Measurements from ENCODE around the gene RBFOX2.

The RBFOX2 gene

GRCh38 chr22:35949243-35949642 is 79.4 kb downstream of the RBFOX2 start:
- Histone ChIP-seq H3K4me3 (no peak overlapping the region), H3K27me3 (ENCODE audit: low read depth) (no peaks in the 10 kb centered on the region), H3K36me3 (replicated peaks) (no peaks in the 10 kb centered on the region), H3K9me3 (no peaks in the 10 kb centered on the region), H3K4me1 (peaks cover 10% of the 10 kb centered on the region; the same call in 1 of the 2 replicates)
- in situ Hi-C loops (cut with MboI; ENCODE audit: low sequenced_read_pairs), result no loop called here
- peak in 1 of 2 experiments; percentile 30 for DNase-seq (ENCODE audit: low spot score in 2 of 2)

- H3K27me3 ChIP-seq (ENCODE audit: low read depth), result no peaks in the 10 kb centered on the region
- peaks cover 10% of the 10 kb centered on the region; the same call in 1 of the 2 replicates for H3K4me1 ChIP-seq
- no peaks in the 10 kb centered on the region for H3K9me3 ChIP-seq
- DNase-seq (ENCODE audit: low spot score in 2 of 2), result no peak
- in situ Hi-C loops (cut with MboI; ENCODE audit: low sequenced_read_pairs), result no loop called here
- H3K4me3 ChIP-seq, result no peak overlapping the region
- H3K36me3 ChIP-seq (replicated peaks), result no peaks in the 10 kb centered on the region
These were observed 80.7 kb downstream of the RBFOX2 start for GRCh38 chr22:35947794-35948425.

- Histone ChIP-seq H3K4me3 (no peak overlapping the region), H3K36me3 (replicated peaks) (no peaks in the 10 kb centered on the region), H3K4me1 (peaks cover 6% of the 10 kb centered on the region; the same call in 1 of the 2 replicates), H3K9me3 (no peaks in the 10 kb centered on the region), H3K27me3 (ENCODE audit: low read depth) (no peaks in the 10 kb centered on the region)
- no peak for DNase-seq (ENCODE audit: low spot score in 2 of 2)
- in situ Hi-C loops (cut with MboI; ENCODE audit: low sequenced_read_pairs), result no loop called here
These were observed 84.2 kb downstream of the RBFOX2 start for GRCh38 chr22:35944458-35944857.

- Histone ChIP-seq H3K9me3 (no peaks in the 10 kb centered on the region), H3K4me1 (no peaks in the 10 kb centered on the region), H3K4me3 (no peak overlapping the region), H3K36me3 (replicated peaks) (0 out of 2 replicates have a peak, but pooled peaks cover 3% of the 10 kb centered on the region), H3K27me3 (ENCODE audit: low read depth) (no peaks in the 10 kb centered on the region)
- in situ Hi-C loops (cut with MboI; ENCODE audit: low sequenced_read_pairs), result no loop called here
- no peak for DNase-seq (ENCODE audit: low spot score in 2 of 2)
These were observed 88.5 kb downstream of the RBFOX2 start for GRCh38 chr22:35940166-35940565.

- no peak overlapping the region for H3K4me3 ChIP-seq
- no peaks in the 10 kb centered on the region for H3K9me3 ChIP-seq
- in situ Hi-C loops (cut with MboI; ENCODE audit: low sequenced_read_pairs), result no loop called here
- no peaks in the 10 kb centered on the region for H3K4me1 ChIP-seq
- no peak for DNase-seq (ENCODE audit: low spot score in 2 of 2)
- no peaks in the 10 kb centered on the region for H3K27me3 ChIP-seq (ENCODE audit: low read depth)
- 0 out of 2 replicates have a peak, but pooled peaks cover 3% of the 10 kb centered on the region for H3K36me3 ChIP-seq (replicated peaks)
These were observed 90.4 kb downstream of the RBFOX2 start for GRCh38 chr22:35938226-35938625.

- DNase-seq (ENCODE audit: low spot score in 2 of 2), result peak in 1 of 2 experiments; percentile 41
- H3K36me3 ChIP-seq (replicated peaks), result 0 out of 2 replicates have a peak, but pooled peaks cover 3% of the 10 kb centered on the region
- no peak overlapping the region for H3K4me3 ChIP-seq
- no peaks in the 10 kb centered on the region for H3K9me3 ChIP-seq
- no peaks in the 10 kb centered on the region for H3K4me1 ChIP-seq
- H3K27me3 ChIP-seq (ENCODE audit: low read depth), result no peaks in the 10 kb centered on the region
- in situ Hi-C loops (cut with MboI; ENCODE audit: low sequenced_read_pairs), result no loop called here
These were observed 97.7 kb downstream of the RBFOX2 start for GRCh38 chr22:35930933-35931332.

- Histone ChIP-seq H3K9me3 (no peaks in the 10 kb centered on the region), H3K36me3 (replicated peaks) (no peaks in the 10 kb centered on the region), H3K4me3 (no peak overlapping the region), H3K4me1 (no peaks in the 10 kb centered on the region), H3K27me3 (ENCODE audit: low read depth) (no peaks in the 10 kb centered on the region)
- no peak for DNase-seq (ENCODE audit: low spot score in 2 of 2)
- in situ Hi-C loops (cut with MboI; ENCODE audit: low sequenced_read_pairs), result no loop called here
These were observed 100.3 kb downstream of the RBFOX2 start for GRCh38 chr22:35928285-35928798.

- Histone ChIP-seq H3K4me1 (peaks cover 9% of the 10 kb centered on the region), H3K27me3 (ENCODE audit: low read depth) (no peaks in the 10 kb centered on the region), H3K4me3 (no peak overlapping the region), H3K36me3 (replicated peaks) (no peaks in the 10 kb centered on the region), H3K9me3 (no peaks in the 10 kb centered on the region)
- DNase-seq (ENCODE audit: low spot score in 2 of 2), result no peak
- in situ Hi-C loops (cut with MboI; ENCODE audit: low sequenced_read_pairs), result no loop called here
These were observed 105.6 kb downstream of the RBFOX2 start for GRCh38 chr22:35923026-35923425.

- no peaks in the 10 kb centered on the region for H3K9me3 ChIP-seq
- no peak overlapping the region for H3K4me3 ChIP-seq
- H3K27me3 ChIP-seq (ENCODE audit: low read depth), result no peaks in the 10 kb centered on the region
- H3K4me1 ChIP-seq, result peaks cover 9% of the 10 kb centered on the region
- in situ Hi-C loops (cut with MboI; ENCODE audit: low sequenced_read_pairs), result no loop called here
- no peaks in the 10 kb centered on the region for H3K36me3 ChIP-seq (replicated peaks)
- peak; percentile 72 to 76 for DNase-seq (ENCODE audit: low spot score in 2 of 2)
These were observed 106.8 kb downstream of the RBFOX2 start for GRCh38 chr22:35921777-35922176.

GRCh38 chr22:35921044-35921443 is 107.6 kb downstream of the RBFOX2 start:
- no peaks in the 10 kb centered on the region for H3K27me3 ChIP-seq (ENCODE audit: low read depth)
- H3K4me3 ChIP-seq, result no peak overlapping the region
- no peaks in the 10 kb centered on the region for H3K36me3 ChIP-seq (replicated peaks)
- no peaks in the 10 kb centered on the region for H3K9me3 ChIP-seq
- no peak for DNase-seq (ENCODE audit: low spot score in 2 of 2)
- in situ Hi-C loops (cut with MboI; ENCODE audit: low sequenced_read_pairs), result no loop called here
- peaks cover 13% of the 10 kb centered on the region for H3K4me1 ChIP-seq

GRCh38 chr22:35919002-35919542 is 109.6 kb downstream of the RBFOX2 start:
- no peak for DNase-seq (ENCODE audit: low spot score in 2 of 2)
- peaks cover 31% of the 10 kb centered on the region for H3K4me1 ChIP-seq
- in situ Hi-C loops (cut with MboI; ENCODE audit: low sequenced_read_pairs), result loop anchor here (10.0 kb wide), 1 partner anchor 284 kb away; no protein-coding TSS in a partner anchor

GRCh38 chr22:35918456-35918855 is 110.2 kb downstream of the RBFOX2 start:
- H3K4me1 ChIP-seq, result peaks cover 32% of the 10 kb centered on the region
- H3K27me3 ChIP-seq (ENCODE audit: low read depth), result no peaks in the 10 kb centered on the region
- H3K36me3 ChIP-seq (replicated peaks), result no peaks in the 10 kb centered on the region
- DNase-seq (ENCODE audit: low spot score in 2 of 2), result no peak
- H3K4me3 ChIP-seq, result no peak overlapping the region
- H3K9me3 ChIP-seq, result no peaks in the 10 kb centered on the region
- in situ Hi-C loops (cut with MboI; ENCODE audit: low sequenced_read_pairs), result loop anchor here (10.0 kb wide), 1 partner anchor 284 kb away; no protein-coding TSS in a partner anchor

More at GRCh38 chr22:35919002-35919542, 109.6 kb downstream of the RBFOX2 start:
- no peaks in the 10 kb centered on the region for H3K9me3 ChIP-seq
- no peaks in the 10 kb centered on the region for H3K36me3 ChIP-seq (replicated peaks)
- no peak overlapping the region for H3K4me3 ChIP-seq
- no peaks in the 10 kb centered on the region for H3K27me3 ChIP-seq (ENCODE audit: low read depth)

GRCh38 chr22:35917651-35918050 is 111.0 kb downstream of the RBFOX2 start:
- Histone ChIP-seq H3K36me3 (replicated peaks) (no peaks in the 10 kb centered on the region), H3K4me3 (no peak overlapping the region), H3K4me1 (peaks cover 32% of the 10 kb centered on the region), H3K27me3 (ENCODE audit: low read depth) (no peaks in the 10 kb centered on the region), H3K9me3 (no peaks in the 10 kb centered on the region)
- in situ Hi-C loops (cut with MboI; ENCODE audit: low sequenced_read_pairs), result loop anchor here (10.0 kb wide), 1 partner anchor 283 kb away; no protein-coding TSS in a partner anchor
- DNase-seq (ENCODE audit: low spot score in 2 of 2), result no peak

GRCh38 chr22:35915477-35916013 is 113.1 kb downstream of the RBFOX2 start:
- H3K4me1 ChIP-seq, result peaks cover 33% of the 10 kb centered on the region
- no peaks in the 10 kb centered on the region for H3K9me3 ChIP-seq
- DNase-seq (ENCODE audit: low spot score in 2 of 2), result peak; percentile 40 to 72
- no peaks in the 10 kb centered on the region for H3K27me3 ChIP-seq (ENCODE audit: low read depth)
- H3K4me3 ChIP-seq, result peak overlapping the region; percentile 19
- in situ Hi-C loops (cut with MboI; ENCODE audit: low sequenced_read_pairs), result loop anchor here (10.0 kb wide), 1 partner anchor 281 kb away; no protein-coding TSS in a partner anchor
- H3K36me3 ChIP-seq (replicated peaks), result no peaks in the 10 kb centered on the region

All from HAP-1 (cell line).